Stimulated activated CD8-positive, alpha-beta memory T cell treated with anti-CD3 and anti-CD28 coated beads, Interleukin-2, amount 100 ng/mL, for 1 hour (primary cell): Measurements from ENCODE around the gene TTLL3.
"Not testable (repeated sequence)": the region's sequence is repeated elsewhere in the genome, so short reads cannot be mapped to it uniquely, and the experiment has no call there.

Source experiments
- DNase-seq, 2 donors: peaks; one replicate each; pipeline ENCODE4 v3.0.0-alpha.2; 2020; ENCODE audit warnings: low read depth in 2 of 2

TTLL3 gene, protein sequence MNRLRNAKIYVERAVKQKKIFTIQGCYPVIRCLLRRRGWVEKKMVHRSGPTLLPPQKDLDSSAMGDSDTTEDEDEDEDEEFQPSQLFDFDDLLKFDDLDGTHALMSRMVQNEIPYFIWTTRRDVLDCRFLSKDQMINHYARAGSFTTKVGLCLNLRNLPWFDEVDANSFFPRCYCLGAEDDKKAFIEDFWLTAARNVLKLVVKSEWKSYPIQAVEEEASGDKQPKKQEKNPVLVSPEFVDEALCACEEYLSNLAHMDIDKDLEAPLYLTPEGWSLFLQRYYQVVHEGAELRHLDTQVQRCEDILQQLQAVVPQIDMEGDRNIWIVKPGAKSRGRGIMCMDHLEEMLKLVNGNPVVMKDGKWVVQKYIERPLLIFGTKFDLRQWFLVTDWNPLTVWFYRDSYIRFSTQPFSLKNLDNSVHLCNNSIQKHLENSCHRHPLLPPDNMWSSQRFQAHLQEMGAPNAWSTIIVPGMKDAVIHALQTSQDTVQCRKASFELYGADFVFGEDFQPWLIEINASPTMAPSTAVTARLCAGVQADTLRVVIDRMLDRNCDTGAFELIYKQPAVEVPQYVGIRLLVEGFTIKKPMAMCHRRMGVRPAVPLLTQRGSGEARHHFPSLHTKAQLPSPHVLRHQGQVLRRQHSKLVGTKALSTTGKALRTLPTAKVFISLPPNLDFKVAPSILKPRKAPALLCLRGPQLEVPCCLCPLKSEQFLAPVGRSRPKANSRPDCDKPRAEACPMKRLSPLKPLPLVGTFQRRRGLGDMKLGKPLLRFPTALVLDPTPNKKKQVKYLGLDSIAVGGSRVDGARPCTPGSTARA

DNA sequence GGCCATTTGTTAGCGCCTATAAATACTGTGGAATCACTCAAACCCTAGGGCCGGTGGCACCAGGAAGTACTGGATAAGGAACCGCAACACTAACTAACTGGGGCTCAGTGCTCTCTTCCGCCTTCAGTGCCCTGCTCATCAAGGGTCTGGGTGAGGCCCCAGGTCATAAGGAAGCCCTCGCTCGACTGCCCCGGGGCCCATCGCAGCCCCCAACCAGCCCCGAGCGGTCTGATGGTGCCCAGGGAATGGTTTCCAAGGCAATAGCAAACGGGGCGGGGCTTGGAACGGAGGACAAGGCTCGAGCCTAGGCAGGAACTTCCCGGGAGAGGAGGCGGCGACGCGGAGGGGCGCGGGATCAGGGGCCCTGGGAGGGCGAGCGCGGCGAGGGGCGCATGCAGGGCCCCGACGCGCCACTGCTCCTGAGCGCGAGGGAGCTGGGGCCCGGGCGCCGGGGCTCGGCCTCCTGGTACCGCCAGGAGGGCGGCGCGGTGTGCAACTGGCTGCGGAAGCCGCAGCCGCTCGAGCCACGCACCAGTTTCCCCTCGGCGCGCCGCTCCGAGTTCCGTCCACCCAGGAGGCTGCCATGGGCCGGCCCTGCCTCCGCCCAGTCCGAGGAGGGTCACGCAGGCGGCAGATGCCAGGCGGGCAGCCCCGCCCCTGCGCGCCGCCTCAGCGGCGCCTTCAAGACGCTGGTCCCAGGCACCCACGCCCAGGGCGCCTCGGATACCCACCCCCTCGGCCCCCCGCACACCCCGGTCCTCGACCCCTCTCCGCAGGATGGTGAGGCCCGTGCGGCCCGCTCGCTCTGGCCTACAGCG lies at the start of gene TTLL3:
Gene TTLL3, plus strand, starts transcription at position 648 of the 818 bp plus-strand sequence. CDS start 400 bp downstream, outside the sequence.
- peak in 1 of 2 donors; percentile 10 for DNase-seq

DNA sequence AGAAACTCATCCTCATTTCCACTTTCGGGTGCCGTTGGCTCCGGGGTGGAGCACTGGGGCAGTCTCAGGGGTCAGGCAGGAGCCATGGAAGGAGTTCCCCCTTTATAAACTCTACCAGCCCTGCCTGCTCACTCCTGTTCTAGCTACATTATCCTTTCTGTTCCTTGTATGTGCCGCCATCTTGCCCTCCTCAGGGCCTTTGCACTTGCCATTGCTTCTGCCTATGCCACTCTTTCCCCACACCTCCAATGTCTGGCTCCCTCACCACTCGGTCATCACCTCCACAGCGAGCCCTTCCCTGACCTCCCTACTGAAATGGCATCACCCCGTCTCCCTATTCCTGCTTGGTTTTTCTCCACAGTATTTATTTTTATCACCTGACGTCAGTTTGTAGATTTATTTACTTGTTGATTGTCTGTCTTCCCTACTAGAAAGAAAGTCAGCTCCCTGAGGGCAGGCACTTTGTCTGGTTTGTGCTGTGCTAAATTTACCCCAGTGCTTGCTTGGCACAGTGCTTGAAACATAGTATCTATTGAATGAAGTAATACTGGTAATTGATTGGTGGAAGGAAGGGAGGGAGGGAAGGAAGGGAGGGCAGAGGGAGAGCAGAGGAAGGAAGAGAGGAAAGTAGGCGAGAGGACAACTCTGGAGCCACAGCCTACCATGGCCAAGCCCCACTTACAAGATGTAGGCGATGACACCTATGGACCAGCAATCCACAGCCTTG lies 49.1 kb upstream of the TTLL3 start:
- no peak for DNase-seq

DNA sequence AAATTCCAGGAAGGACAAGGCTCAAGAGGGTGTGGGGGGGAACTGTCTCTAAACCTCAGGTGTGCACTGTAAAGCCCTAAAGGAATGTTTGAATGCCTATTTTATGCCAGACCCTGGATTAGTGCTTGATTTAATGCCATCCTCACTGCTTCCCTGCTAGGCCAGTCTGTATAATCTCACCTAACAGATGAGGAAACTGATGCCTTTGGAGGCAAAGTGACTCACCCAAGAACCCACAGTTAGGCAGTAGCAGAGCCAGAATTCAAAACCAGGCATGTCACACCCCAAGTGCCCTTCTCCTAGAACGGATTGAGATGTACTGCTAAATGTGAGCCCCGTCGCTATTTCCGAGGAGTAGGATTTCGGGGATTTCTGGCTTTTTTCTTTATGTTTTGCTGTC lies 48.1 kb upstream of the TTLL3 start:
- DNase-seq, result no peak

GRCh38 chr3:9762871-9763270 lies 47.2 kb upstream of the TTLL3 start:
- DNase-seq, result no peak

DNA sequence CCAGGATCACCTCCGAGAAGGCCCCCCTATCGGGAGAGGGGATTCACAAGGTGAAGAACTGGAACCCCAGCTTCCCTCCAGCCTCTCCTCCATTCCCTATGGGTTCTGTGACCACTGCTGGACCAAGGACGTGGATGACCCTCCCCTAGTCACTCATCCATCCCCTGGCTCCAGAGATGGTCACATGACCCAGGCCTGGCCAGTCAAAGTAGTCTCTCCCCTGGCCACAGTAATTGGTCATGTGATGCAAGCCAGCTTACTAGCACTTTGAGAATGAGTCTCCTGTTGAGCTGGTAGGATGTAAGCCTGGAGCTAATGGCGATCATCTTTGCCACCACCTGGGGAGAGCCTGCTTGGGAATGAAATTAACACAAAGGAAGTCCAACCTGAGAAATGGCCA lies 44.2 kb upstream of the TTLL3 start:
- DNase-seq, result no peak

GRCh38 chr3:9767418-9767817 lies 42.6 kb upstream of the TTLL3 start:
- DNase-seq, result no peak

DNA sequence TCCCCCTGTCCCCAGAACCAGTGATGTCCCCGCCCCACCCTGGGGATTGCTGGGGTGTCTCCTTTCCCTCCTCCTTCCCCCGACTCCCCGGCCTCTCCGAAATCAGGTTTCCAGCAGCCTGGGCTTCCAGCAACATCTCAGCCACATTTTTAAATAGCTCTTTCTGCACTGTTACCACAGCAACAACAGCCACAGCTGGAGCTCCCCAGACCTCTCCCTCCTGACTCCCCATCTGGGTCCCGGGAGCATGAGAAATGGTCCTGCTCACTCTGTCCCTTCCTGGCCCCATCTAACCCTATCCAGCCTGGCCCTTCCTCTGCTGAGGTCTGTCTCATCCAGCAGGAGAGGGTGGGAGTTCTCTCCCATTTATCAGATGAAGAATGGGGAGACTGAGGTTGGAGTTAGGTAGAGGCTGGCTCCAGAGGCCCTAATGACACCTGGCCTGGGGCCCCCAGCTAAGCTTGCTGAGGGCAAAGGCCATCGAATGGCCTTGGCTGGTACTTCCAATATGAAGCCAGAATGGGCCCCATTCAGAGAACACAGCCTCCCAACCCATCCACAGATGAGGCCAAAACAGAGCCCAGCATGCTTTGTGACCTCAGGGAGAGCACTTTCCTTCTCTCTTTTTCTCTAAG lies 41.8 kb upstream of the TTLL3 start:
- no peak for DNase-seq

- no peak for DNase-seq
These were observed 41.0 kb upstream of the TTLL3 start for GRCh38 chr3:9769012-9769411.

GRCh38 chr3:9769426-9770275 lies 40.4 kb upstream of the TTLL3 start, which contains the start of gene CAMK1:
CAMK1 (minus strand) TSS chr3:9769947; CDS start chr3:9767749, 2,198 bp downstream.
- DNase-seq, result peak in 1 of 2 donors; percentile 26

DNA sequence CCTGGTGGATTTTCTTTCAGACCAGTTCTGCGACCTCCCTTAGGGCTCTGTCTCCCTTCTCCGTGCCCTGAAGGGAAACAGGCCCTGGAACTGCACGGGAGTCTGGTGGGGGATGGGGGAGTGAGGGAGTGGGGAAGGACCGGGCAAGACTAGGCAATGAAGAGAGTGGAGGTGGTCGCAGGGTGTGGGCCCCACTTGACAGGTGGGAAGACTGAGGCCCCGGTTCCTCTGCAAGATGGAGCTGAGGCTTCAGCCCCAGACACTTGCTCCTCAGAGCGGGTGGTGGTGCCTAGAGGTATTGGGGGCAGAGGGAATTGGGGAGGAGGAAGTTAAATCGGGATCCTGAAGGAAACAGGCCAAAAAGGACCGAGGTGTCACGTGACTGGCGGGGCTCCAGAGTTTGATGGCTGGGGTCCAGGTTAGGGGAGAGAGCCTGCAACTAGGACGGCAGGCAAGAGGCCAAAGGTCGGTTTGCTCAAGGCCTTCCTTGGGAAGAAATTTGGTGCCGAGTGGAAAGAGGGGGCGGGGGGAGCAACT lies 39.7 kb upstream of the TTLL3 start:
- DNase-seq, result no peak

DNA sequence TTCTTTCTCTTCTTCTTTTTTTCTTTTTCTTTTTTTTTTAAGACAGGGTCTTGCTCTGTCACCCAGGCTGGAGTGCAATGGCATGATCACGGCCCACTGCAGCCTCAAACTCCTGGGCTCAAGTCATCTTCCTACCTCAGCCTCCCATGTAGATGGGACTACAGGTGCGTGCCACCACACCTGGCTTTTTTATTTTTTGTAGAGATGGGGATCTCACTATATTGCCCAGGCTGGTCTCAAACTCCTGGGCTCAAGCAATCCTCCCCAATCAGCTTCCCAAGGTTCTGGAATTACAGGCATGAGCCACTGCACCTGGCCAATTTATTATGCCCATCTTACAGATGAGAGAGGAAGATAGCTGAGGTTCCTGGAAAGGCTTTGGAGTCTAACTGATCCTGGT lies 39.1 kb upstream of the TTLL3 start:
- not testable (repeated sequence) for DNase-seq

- DNase-seq, result no peak
These were observed 33.0 kb upstream of the TTLL3 start for GRCh38 chr3:9776896-9777693.

DNA sequence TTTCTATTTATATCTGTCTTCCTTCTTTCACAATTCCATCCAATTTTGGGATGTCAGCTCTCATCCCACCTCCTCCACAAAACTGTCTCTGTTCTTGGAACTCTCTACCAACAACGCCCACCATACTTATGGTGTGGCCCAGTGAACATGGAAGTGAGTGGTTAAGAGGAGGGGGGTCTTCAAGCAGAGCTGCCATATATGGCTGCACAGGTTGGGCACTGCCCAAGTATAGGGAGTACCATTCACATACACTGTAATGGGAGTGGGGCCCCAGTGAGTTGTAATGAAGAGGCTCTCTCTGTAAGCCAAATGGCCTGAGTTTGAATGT lies 32.4 kb upstream of the TTLL3 start:
- DNase-seq, result no peak

- DNase-seq, result no peak
These were observed 31.7 kb upstream of the TTLL3 start for GRCh38 chr3:9778143-9779074.

- DNase-seq, result no peak
These were observed 30.9 kb upstream of the TTLL3 start for GRCh38 chr3:9779075-9779593.

DNA sequence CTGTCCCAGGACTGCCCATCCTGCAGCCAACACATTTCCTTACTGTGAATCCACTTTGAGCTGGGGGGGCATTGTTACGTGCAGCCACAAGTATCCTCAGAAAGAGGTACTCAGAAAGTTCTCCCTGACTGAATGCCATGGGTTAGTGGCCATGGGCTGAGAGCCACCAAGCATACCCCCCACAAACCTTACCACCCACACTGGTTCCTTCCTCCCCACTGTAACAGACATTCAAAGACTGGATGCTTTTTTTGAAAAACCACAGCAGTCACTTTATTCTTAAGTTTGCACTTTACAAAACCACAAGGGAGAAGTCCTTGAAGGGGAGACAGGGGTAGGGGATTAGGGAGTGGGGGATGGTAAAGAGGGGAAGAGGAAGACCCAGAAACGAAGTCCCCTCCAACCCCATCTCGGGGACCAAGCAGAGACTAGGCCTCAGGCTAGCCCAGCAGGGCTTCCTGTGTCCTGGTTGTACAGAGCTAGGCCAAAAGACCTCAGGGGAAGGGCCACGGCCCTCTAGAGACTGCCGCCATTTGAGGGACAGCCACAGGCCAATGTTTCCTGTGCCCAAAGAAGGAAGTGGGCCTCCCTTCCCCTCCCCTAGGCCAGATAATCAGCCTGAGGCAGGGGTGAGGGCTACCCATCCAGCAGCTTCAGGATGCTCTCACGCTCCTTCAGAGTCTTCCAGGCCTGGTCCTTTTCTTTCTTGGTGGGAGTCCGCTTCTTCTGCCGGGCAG lies 30.2 kb upstream of the TTLL3 start:
- DNase-seq, result no peak

GRCh38 chr3:9780458-9780812 lies 29.6 kb upstream of the TTLL3 start:
- no peak for DNase-seq
